ENCODE data around the gene NDUFC2.

GRCh38 chr11:78111298-78111697, 31.6 kb upstream of the NDUFC2 start:
- TF ChIP-seq EZH2 (IDR thresholded peaks at IDR 0.05; ENCODE audit: borderline replicate concordance, insufficient read depth, low read depth, low read length, poor library complexity, severe bottlenecking): no peak
- TF ChIP-seq, protein P1, sequence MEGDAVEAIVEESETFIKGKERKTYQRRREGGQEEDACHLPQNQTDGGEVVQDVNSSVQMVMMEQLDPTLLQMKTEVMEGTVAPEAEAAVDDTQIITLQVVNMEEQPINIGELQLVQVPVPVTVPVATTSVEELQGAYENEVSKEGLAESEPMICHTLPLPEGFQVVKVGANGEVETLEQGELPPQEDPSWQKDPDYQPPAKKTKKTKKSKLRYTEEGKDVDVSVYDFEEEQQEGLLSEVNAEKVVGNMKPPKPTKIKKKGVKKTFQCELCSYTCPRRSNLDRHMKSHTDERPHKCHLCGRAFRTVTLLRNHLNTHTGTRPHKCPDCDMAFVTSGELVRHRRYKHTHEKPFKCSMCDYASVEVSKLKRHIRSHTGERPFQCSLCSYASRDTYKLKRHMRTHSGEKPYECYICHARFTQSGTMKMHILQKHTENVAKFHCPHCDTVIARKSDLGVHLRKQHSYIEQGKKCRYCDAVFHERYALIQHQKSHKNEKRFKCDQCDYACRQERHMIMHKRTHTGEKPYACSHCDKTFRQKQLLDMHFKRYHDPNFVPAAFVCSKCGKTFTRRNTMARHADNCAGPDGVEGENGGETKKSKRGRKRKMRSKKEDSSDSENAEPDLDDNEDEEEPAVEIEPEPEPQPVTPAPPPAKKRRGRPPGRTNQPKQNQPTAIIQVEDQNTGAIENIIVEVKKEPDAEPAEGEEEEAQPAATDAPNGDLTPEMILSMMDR (IDR thresholded peaks at IDR 0.05): no peak

Measured in B cell (primary cell).